ENCODE data around the gene DHX32. TPM values are rescaled to one million over a fixed set of nuclear protein-coding genes. Genes with fewer than 3 reads are reported as not detected.

DHX32 gene
- total RNA-seq, 1 donor from 2014 or later, result 39.4 TPM

DNA sequence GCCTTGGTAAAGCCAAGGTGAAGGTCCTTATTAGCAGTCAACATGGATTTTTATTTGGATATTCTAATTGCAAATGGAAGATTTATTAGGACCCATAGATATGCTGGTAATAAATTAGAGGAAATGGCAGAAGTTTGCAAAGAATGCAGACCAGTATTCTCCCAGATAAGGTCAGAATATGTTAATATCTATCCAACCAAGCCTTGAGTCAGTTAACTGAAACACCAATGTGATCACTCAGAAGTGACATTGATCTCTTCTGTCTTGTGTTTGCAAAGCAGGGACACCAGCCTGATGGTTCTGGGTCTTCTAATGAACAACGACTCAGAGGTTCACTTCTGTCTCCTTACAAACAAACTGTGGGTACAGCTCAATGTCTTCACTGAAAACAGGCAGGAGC is 79.5 kb downstream of the DHX32 start:
- H3K9ac ChIP-seq (ENCODE audit: low read length), result no peak overlapping the region
- no peak overlapping the region for H2AFZ ChIP-seq (ENCODE audit: low read depth, low read length)
- no peak overlapping the region for H3K27ac Mint-ChIP-seq (ENCODE audit: unreplicated experiment)
- no peaks in the 10 kb centered on the region for H3K4me1 ChIP-seq (ENCODE audit: insufficient read depth, low read length)
- H4K20me1 ChIP-seq (ENCODE audit: insufficient read depth, low read length), result peaks cover 9% of the 10 kb centered on the region
- no peak overlapping the region for H3K4me2 ChIP-seq (ENCODE audit: low read length)
- DNase-seq (ENCODE audit: low read depth) (no peak), FAIRE-seq (no peak)
- H3K36me3 Mint-ChIP-seq (ENCODE audit: low read depth, unreplicated experiment), result peaks cover 31% of the 10 kb centered on the region
- H3K9me3 Mint-ChIP-seq (ENCODE audit: unreplicated experiment), result no peaks in the 10 kb centered on the region
- H3K27me3 Mint-ChIP-seq (ENCODE audit: low read depth, unreplicated experiment), result no peaks in the 10 kb centered on the region
- H3K27ac ChIP-seq (ENCODE audit: low read depth, low read length), result no peak overlapping the region
- no peaks in the 10 kb centered on the region for H3K79me2 ChIP-seq (ENCODE audit: insufficient read depth, low read length)
- no peaks in the 10 kb centered on the region for H3K27me3 ChIP-seq (ENCODE audit: insufficient read depth, low read length)
- no peak overlapping the region for H3K4me3 ChIP-seq (ENCODE audit: insufficient read depth, low read depth, low read length)
- peaks cover 9% of the 10 kb centered on the region for H3K36me3 ChIP-seq (ENCODE audit: insufficient read depth, low read length)
- H3K4me3 Mint-ChIP-seq (ENCODE audit: unreplicated experiment), result no peak overlapping the region
- no peak for TF ChIP-seq EZH2 (IDR thresholded peaks at IDR 0.05; ENCODE audit: insufficient read depth, low read length)
- TF ChIP-seq, protein P1, sequence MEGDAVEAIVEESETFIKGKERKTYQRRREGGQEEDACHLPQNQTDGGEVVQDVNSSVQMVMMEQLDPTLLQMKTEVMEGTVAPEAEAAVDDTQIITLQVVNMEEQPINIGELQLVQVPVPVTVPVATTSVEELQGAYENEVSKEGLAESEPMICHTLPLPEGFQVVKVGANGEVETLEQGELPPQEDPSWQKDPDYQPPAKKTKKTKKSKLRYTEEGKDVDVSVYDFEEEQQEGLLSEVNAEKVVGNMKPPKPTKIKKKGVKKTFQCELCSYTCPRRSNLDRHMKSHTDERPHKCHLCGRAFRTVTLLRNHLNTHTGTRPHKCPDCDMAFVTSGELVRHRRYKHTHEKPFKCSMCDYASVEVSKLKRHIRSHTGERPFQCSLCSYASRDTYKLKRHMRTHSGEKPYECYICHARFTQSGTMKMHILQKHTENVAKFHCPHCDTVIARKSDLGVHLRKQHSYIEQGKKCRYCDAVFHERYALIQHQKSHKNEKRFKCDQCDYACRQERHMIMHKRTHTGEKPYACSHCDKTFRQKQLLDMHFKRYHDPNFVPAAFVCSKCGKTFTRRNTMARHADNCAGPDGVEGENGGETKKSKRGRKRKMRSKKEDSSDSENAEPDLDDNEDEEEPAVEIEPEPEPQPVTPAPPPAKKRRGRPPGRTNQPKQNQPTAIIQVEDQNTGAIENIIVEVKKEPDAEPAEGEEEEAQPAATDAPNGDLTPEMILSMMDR (IDR thresholded peaks at IDR 0.05; ENCODE audit: insufficient read depth, low read depth, low read length), result no peak
- H3K4me1 Mint-ChIP-seq (ENCODE audit: low read depth, unreplicated experiment), result peaks cover 16% of the 10 kb centered on the region
- no peaks in the 10 kb centered on the region for H3K9me3 ChIP-seq (ENCODE audit: insufficient read depth, low read depth, low read length)

DNA sequence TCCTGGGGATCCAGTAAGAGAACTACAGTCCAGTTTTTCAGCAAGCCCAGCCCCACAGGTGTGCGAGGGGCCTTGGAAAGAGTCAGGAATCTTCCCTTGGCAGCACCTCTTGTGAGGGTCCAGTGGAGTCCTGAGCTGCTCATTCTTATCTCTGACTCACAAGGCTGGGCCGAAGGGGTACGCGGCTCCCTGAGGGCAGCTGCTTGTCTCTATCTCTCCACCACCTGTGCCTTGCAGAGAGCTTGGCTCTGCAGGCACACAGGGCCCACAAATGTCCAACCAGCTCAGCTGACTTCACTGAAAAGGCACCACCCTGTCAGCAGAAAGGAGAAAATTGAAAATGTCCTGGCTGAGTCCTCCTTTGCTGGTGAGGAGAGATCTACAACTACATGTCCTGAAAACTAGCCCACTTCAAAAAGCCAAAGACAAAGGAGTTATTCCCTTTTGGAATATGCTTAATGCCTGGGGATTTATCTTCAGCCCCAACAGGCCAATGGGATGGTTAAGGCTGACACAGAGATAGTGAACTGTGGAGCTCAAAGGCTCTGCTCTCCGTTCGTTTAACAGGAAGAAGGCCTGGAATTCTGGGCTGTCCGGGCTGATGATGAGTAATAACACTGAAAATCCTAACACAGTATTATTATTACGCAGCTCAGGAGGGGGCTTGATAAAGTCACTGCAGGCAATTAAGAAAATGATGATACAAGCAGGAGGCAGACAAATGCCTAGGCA is 81.5 kb downstream of the DHX32 start:
- H4K20me1 ChIP-seq (ENCODE audit: insufficient read depth, low read length), result peaks cover 9% of the 10 kb centered on the region
- peaks cover 4% of the 10 kb centered on the region for H3K36me3 ChIP-seq (ENCODE audit: insufficient read depth, low read length)
- Mint-ChIP-seq H3K9me3 (ENCODE audit: unreplicated experiment) (no peaks in the 10 kb centered on the region), H3K27me3 (ENCODE audit: low read depth, unreplicated experiment) (no peaks in the 10 kb centered on the region), H3K27ac (ENCODE audit: unreplicated experiment) (peak overlapping the region; percentile 23), H3K36me3 (ENCODE audit: low read depth, unreplicated experiment) (peaks cover 28% of the 10 kb centered on the region), H3K4me1 (ENCODE audit: low read depth, unreplicated experiment) (peaks cover 16% of the 10 kb centered on the region), H3K4me3 (ENCODE audit: unreplicated experiment) (no peak overlapping the region)
- H3K4me2 ChIP-seq (ENCODE audit: low read length), result no peak overlapping the region
- H3K27ac ChIP-seq (ENCODE audit: low read depth, low read length), result no peak overlapping the region
- FAIRE-seq, result no peak
- TF ChIP-seq EZH2 (IDR thresholded peaks at IDR 0.05; ENCODE audit: insufficient read depth, low read length), result no peak
- TF ChIP-seq, protein P1 (IDR thresholded peaks at IDR 0.05; ENCODE audit: insufficient read depth, low read depth, low read length), result no peak
- no peaks in the 10 kb centered on the region for H3K9me3 ChIP-seq (ENCODE audit: insufficient read depth, low read depth, low read length)
- no peak overlapping the region for H3K9ac ChIP-seq (ENCODE audit: low read length)
- H3K79me2 ChIP-seq (ENCODE audit: insufficient read depth, low read length), result no peaks in the 10 kb centered on the region
- H3K4me3 ChIP-seq (ENCODE audit: insufficient read depth, low read depth, low read length), result no peak overlapping the region
- H2AFZ ChIP-seq (ENCODE audit: low read depth, low read length), result no peak overlapping the region
- no peaks in the 10 kb centered on the region for H3K4me1 ChIP-seq (ENCODE audit: insufficient read depth, low read length)
- H3K27me3 ChIP-seq (ENCODE audit: insufficient read depth, low read length), result no peaks in the 10 kb centered on the region
- no peak for DNase-seq (ENCODE audit: low read depth)

DNA sequence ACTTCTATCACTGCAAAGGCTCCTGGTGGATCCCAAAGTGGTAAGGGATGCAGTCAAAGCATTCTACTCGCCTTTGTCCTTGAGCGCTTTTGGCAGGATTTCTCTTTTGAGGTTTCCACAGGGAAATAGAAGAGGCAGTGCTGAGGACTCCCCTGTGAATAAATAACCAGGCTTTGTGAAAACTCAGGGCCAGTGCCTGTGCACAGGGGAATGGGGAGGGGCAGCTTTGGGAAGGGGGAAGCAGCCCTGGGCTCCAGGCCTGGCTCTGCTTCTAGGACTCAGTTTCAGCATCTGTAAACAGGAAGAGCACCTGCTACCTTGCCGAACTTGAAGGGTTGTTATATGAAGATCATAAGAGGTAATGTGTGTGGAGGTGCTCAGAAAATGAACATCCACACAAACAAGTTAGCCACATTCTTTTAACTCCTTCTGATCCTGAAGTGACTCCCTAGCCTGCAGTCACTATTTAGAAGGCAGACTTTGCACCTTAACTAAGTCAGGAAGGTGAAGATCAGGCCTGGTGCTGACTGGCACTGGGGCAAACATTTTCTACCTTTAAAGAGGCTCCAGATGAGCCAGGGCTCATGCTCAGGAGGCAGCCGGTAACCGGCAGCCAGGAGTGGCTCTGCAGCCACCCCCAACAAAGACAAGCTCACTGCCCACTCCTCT is 83.0 kb downstream of the DHX32 start:
- no peaks in the 10 kb centered on the region for H3K9me3 Mint-ChIP-seq (ENCODE audit: unreplicated experiment)
- FAIRE-seq (no peak), DNase-seq (ENCODE audit: low read depth) (no peak)
- H3K4me2 ChIP-seq (ENCODE audit: low read length), result no peak overlapping the region
- H3K79me2 ChIP-seq (ENCODE audit: insufficient read depth, low read length), result no peaks in the 10 kb centered on the region
- peaks cover 12% of the 10 kb centered on the region for H3K36me3 ChIP-seq (ENCODE audit: insufficient read depth, low read length)
- peaks cover 28% of the 10 kb centered on the region for H3K36me3 Mint-ChIP-seq (ENCODE audit: low read depth, unreplicated experiment)
- no peaks in the 10 kb centered on the region for H3K27me3 Mint-ChIP-seq (ENCODE audit: low read depth, unreplicated experiment)
- TF ChIP-seq, protein P1 (IDR thresholded peaks at IDR 0.05; ENCODE audit: insufficient read depth, low read depth, low read length), result no peak
- TF ChIP-seq EZH2 (IDR thresholded peaks at IDR 0.05; ENCODE audit: insufficient read depth, low read length), result no peak
- no peak overlapping the region for H2AFZ ChIP-seq (ENCODE audit: low read depth, low read length)
- H3K9ac ChIP-seq (ENCODE audit: low read length), result no peak overlapping the region
- H4K20me1 ChIP-seq (ENCODE audit: insufficient read depth, low read length), result peaks cover 9% of the 10 kb centered on the region
- H3K4me3 Mint-ChIP-seq (ENCODE audit: unreplicated experiment), result no peak overlapping the region
- no peaks in the 10 kb centered on the region for H3K4me1 ChIP-seq (ENCODE audit: insufficient read depth, low read length)
- no peak overlapping the region for H3K4me3 ChIP-seq (ENCODE audit: insufficient read depth, low read depth, low read length)
- no peaks in the 10 kb centered on the region for H3K9me3 ChIP-seq (ENCODE audit: insufficient read depth, low read depth, low read length)
- no peak overlapping the region for H3K27ac ChIP-seq (ENCODE audit: low read depth, low read length)
- H3K4me1 Mint-ChIP-seq (ENCODE audit: low read depth, unreplicated experiment), result peaks cover 16% of the 10 kb centered on the region
- no peak overlapping the region for H3K27ac Mint-ChIP-seq (ENCODE audit: unreplicated experiment)
- H3K27me3 ChIP-seq (ENCODE audit: insufficient read depth, low read length), result no peaks in the 10 kb centered on the region
